Ishikawa (cell line): Measurements from ENCODE around the gene PCSK2.

Source experiments
- CEBPB ChIP-seq: IDR thresholded peaks from 2 replicates; pipeline ENCODE4 v1.6.1; 2012
- CREB1 ChIP-seq: IDR thresholded peaks from 2 replicates; pipeline ENCODE4 v1.6.1; 2012; ENCODE audit warnings: low read depth
- EGR1 ChIP-seq: IDR thresholded peaks from 2 replicates; pipeline ENCODE4 v1.6.1; 2012
- EP300 ChIP-seq: IDR thresholded peaks from 2 replicates; pipeline ENCODE4 v1.6.1; 2012; ENCODE audit warnings: borderline replicate concordance
- FOXM1 ChIP-seq: IDR thresholded peaks from 2 replicates; pipeline ENCODE4 v1.6.1; 2012; ENCODE audit warnings: low read depth, borderline replicate concordance
- NFIC ChIP-seq: IDR thresholded peaks from 2 replicates; pipeline ENCODE4 v1.6.1; 2012
- RAD21 ChIP-seq: IDR thresholded peaks from 2 replicates; pipeline ENCODE4 v1.6.1; 2012; ENCODE audit warnings: low read depth
- TAF1 ChIP-seq: IDR thresholded peaks from 2 replicates; pipeline ENCODE4 v1.6.1; 2012; ENCODE audit warnings: low read depth, mild to moderate bottlenecking
- TCF12 ChIP-seq: IDR thresholded peaks from 2 replicates; pipeline ENCODE4 v1.6.1; 2012; ENCODE audit warnings: low read depth
- TEAD4 ChIP-seq: IDR thresholded peaks from 2 replicates; pipeline ENCODE4 v1.6.1; 2012
- YY1 ChIP-seq: IDR thresholded peaks from 2 replicates; pipeline ENCODE4 v1.6.1; 2012; ENCODE audit warnings: low read depth
- ZBTB7A ChIP-seq: IDR thresholded peaks from 2 replicates; pipeline ENCODE4 v1.6.1; 2012; ENCODE audit warnings: low read depth
- TF ChIP-seq, protein P1 (sequence below): IDR thresholded peaks from 2 replicates; pipeline ENCODE4 v1.6.1; 2012
- TF ChIP-seq, protein P2 (sequence below): IDR thresholded peaks from 2 replicates; pipeline ENCODE4 v1.6.1; 2012
- TF ChIP-seq, protein P3 (sequence below): IDR thresholded peaks from 2 replicates; pipeline ENCODE4 v1.6.1; 2012; ENCODE audit warnings: low read depth, mild to moderate bottlenecking

PCSK2 gene

DNA sequence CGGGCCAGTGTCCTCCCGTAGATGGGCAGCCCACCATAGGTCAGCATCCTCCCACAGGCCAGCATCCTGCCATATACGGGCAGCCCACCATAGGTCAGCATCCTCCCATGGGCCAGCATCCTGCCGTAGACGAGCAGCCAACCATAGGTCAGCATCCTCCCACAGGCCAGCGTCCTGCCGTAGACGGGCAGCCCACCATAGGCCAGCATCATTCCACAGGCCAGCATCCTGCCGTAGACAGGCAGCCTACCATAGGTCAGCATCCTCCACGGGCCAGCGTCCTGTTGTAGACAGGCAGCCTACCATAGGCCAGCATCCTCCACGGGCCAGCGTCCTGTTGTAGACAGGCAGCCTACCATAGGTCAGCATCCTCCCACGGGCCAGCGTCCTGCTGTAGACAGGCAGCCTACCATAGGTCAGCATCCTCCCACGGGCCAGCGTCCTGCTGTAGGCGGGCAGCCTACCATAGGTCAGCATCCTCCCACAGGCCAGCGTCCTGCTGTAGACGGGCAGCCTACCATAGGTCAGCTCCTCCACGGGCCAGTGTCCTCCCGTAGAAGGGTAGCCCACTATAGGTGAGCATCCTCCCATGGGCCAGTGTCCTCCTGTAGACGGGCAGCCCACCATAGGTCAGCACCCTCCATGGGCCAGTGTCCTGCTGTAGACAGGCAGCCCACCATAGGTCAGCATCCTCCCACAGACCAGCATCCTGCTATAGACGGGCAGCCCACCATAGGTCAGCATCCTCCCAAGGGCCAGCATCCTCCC is 241.4 kb downstream of the PCSK2 start:
- TF ChIP-seq FOXM1 (no peak), TEAD4 (no peak), EP300 (no peak), NFIC (no peak), ZBTB7A (no peak), YY1 (no peak), EGR1 (no peak), RAD21 (no peak), CREB1 (no peak), TCF12 (no peak), TAF1 (no peak), CEBPB (no peak)
- TF ChIP-seq, protein P1, sequence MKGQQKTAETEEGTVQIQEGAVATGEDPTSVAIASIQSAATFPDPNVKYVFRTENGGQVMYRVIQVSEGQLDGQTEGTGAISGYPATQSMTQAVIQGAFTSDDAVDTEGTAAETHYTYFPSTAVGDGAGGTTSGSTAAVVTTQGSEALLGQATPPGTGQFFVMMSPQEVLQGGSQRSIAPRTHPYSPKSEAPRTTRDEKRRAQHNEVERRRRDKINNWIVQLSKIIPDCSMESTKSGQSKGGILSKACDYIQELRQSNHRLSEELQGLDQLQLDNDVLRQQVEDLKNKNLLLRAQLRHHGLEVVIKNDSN, result no peak
- TF ChIP-seq, protein P2, sequence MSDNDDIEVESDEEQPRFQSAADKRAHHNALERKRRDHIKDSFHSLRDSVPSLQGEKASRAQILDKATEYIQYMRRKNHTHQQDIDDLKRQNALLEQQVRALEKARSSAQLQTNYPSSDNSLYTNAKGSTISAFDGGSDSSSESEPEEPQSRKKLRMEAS, result no peak
- TF ChIP-seq, protein P3, sequence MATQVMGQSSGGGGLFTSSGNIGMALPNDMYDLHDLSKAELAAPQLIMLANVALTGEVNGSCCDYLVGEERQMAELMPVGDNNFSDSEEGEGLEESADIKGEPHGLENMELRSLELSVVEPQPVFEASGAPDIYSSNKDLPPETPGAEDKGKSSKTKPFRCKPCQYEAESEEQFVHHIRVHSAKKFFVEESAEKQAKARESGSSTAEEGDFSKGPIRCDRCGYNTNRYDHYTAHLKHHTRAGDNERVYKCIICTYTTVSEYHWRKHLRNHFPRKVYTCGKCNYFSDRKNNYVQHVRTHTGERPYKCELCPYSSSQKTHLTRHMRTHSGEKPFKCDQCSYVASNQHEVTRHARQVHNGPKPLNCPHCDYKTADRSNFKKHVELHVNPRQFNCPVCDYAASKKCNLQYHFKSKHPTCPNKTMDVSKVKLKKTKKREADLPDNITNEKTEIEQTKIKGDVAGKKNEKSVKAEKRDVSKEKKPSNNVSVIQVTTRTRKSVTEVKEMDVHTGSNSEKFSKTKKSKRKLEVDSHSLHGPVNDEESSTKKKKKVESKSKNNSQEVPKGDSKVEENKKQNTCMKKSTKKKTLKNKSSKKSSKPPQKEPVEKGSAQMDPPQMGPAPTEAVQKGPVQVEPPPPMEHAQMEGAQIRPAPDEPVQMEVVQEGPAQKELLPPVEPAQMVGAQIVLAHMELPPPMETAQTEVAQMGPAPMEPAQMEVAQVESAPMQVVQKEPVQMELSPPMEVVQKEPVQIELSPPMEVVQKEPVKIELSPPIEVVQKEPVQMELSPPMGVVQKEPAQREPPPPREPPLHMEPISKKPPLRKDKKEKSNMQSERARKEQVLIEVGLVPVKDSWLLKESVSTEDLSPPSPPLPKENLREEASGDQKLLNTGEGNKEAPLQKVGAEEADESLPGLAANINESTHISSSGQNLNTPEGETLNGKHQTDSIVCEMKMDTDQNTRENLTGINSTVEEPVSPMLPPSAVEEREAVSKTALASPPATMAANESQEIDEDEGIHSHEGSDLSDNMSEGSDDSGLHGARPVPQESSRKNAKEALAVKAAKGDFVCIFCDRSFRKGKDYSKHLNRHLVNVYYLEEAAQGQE, result no peak

DNA sequence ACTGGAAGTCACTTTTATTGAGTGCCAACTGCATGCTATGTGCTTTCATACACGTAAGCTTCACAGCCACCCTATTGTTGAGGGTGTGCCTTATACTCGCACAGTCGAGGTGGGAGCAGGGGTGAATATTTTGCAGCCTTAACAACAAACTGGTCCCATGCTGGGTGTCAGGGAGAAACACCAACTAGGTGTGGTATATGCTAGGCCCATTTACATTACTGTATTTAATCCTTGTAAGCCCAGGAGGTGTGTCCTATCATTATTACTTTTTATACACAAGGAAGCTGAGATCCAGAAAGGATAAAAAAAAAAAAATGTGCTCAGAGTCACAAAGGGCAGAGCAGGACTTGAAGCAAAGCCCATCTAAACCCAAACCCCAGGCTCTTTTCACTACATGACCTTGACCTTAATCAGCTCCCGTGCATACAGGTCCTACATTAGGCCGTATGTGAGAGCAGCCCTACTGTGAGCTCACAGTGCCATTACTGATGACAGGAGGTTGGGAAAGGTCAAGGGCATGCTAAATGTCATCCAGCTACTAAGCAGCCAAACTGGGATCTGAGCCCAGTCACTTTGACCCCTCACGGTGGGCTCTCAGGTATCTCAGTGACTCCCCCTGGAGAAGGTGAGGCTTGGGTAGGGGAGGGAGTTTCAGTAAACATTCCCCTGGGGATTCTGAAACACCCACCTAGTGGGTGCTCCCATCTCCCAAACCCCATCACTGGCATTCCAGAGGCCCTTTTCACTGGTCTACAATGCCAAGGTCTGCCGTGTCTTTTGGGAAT is 242.6 kb downstream of the PCSK2 start:
- TF ChIP-seq CEBPB (no peak), NFIC (no peak), TAF1 (no peak)

DNA sequence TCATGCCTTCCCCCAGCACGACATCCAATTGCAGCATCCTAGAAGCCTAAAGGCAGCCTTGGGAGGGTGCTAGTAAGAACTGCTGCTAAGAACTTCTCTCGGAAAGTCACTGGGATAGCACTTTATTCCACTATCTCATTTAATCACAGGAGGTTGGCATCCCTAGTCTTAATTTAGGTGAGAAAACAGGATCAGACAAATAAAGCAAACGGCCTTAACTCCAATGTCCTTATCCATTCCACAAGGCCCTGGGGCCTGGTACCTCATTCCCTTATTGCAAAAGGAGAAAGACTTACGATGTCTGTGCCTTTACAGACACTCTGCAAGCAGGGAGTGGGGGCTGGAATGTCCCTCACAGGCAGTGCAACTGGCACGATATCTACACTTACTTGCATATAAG is 243.7 kb downstream of the PCSK2 start:
- TF ChIP-seq EGR1, result no peak
- TF ChIP-seq, protein P2, result no peak
- no peak for TF ChIP-seq ZBTB7A
- no peak for TF ChIP-seq CREB1
- TF ChIP-seq RAD21, result no peak
- TF ChIP-seq, protein P1, result no peak
- TF ChIP-seq TAF1, result no peak
- no peak for TF ChIP-seq NFIC
- TF ChIP-seq, protein P3, result no peak
- TF ChIP-seq TCF12, result no peak
- TF ChIP-seq TEAD4, result no peak
- no peak for TF ChIP-seq FOXM1
- TF ChIP-seq YY1, result no peak
- TF ChIP-seq CEBPB, result no peak
- TF ChIP-seq EP300, result no peak

DNA sequence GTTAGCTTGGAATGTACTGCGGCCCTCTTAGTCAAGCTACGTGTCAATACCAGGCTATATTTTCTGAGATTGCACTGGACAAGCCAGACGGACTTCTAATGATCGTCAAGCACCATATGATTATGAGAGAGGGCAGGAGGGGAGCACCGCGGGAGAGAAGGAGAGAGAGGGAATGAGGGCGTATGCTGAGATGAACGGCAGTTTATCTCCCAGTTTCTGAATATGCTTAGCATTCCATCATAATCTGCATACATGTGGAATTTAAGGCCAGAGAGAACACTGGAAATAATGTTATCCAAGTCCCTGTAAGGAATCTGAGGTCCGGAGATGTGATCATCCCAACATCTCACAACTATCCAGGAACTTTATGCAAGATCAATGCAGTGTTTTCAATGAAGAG is 244.1 kb downstream of the PCSK2 start:
- TF ChIP-seq TCF12 (no peak), NFIC (no peak), FOXM1 (no peak), CREB1 (no peak), CEBPB (no peak), TAF1 (no peak), YY1 (no peak)
- TF ChIP-seq, protein P1, result no peak
- TF ChIP-seq, protein P3, result no peak
